DND-41 (cell line): ENCODE data around the gene PIEZO2.

Source experiments
- ATAC-seq: fragments of 200-7000 bp; cut with Tn5 transposase; 3 replicates; pipeline ENCODE4 v1.9.1; 2021; ENCODE audit warnings: low read depth; ENCODE audit not compliant: insufficient read depth
- DNase-seq: peaks from one replicate; pipeline ENCODE4 v3.0.0-alpha.2; 2020
- H2AFZ ChIP-seq: 2 replicates; pipeline ENCODE4 v1.6.0; 2012; ENCODE audit warnings: low read depth, low read length
- H3K27ac ChIP-seq: 2 replicates; pipeline ENCODE4 v1.5.1; 2012; ENCODE audit warnings: low read length, inconsistent platforms
- H3K27me3 ChIP-seq: fragments of 200-600 bp; sonication (generic); 2 replicates; pipeline ENCODE4 v1.6.0; 2012; ENCODE audit warnings: low read length, mild to moderate bottlenecking, inconsistent platforms; ENCODE audit not compliant: insufficient read depth, poor library complexity
- H3K36me3 ChIP-seq: 2 replicates; pipeline ENCODE4 v1.5.1; 2012; ENCODE audit warnings: low read length, inconsistent platforms; ENCODE audit not compliant: insufficient read depth
- H3K4me1 ChIP-seq: 2 replicates; pipeline ENCODE4 v1.5.1; 2012; ENCODE audit warnings: mild to moderate bottlenecking, low read length; ENCODE audit not compliant: insufficient read depth
- H3K4me2 ChIP-seq: 2 replicates; pipeline ENCODE4 v1.6.0; 2012; ENCODE audit warnings: mild to moderate bottlenecking, moderate library complexity, low read length, inconsistent platforms; ENCODE audit not compliant: insufficient read depth
- H3K4me3 ChIP-seq, 2 experiments: fragments of 200-600 bp in 1 of 2; shearing (Covaris generic) in 1 of 2; 2 replicates each; pipeline ENCODE4 v1.5.1; 2012 to 2016; ENCODE audit warnings: inconsistent platforms in 2 of 2, low read length in 2 of 2, mild to moderate bottlenecking in 2 of 2, low read depth in 1 of 2, moderate library complexity in 1 of 2
- H3K79me2 ChIP-seq: 2 replicates; pipeline ENCODE4 v1.6.0; 2012; ENCODE audit warnings: low read length, inconsistent platforms; ENCODE audit not compliant: insufficient read depth
- H3K9ac ChIP-seq: 2 replicates; pipeline ENCODE4 v1.6.0; 2012; ENCODE audit warnings: low read depth, mild to moderate bottlenecking, inconsistent platforms, low read length, moderate library complexity
- H3K9me3 ChIP-seq: 2 replicates; pipeline ENCODE4 v1.5.1; 2012; ENCODE audit warnings: low read length, moderate library complexity, mild to moderate bottlenecking, inconsistent platforms; ENCODE audit not compliant: insufficient read depth, severe bottlenecking
- H4K20me1 ChIP-seq: 2 replicates; pipeline ENCODE4 v1.6.0; 2012; ENCODE audit warnings: low read length; ENCODE audit not compliant: insufficient read depth
- EZH2 ChIP-seq: IDR thresholded peaks from 3 replicates; pipeline ENCODE4 v1.6.1; 2012; ENCODE audit warnings: borderline replicate concordance, low read depth, mild to moderate bottlenecking, moderate library complexity, low read length, inconsistent platforms; ENCODE audit not compliant: severe bottlenecking
- TF ChIP-seq, protein P1 (sequence below): IDR thresholded peaks from 2 replicates; pipeline ENCODE4 v1.5.1; 2012; ENCODE audit warnings: borderline replicate concordance, low read length, moderate library complexity, mild to moderate bottlenecking; ENCODE audit not compliant: poor library complexity, severe bottlenecking; ENCODE audit errors: extremely low read depth

Gene PIEZO2

DNA sequence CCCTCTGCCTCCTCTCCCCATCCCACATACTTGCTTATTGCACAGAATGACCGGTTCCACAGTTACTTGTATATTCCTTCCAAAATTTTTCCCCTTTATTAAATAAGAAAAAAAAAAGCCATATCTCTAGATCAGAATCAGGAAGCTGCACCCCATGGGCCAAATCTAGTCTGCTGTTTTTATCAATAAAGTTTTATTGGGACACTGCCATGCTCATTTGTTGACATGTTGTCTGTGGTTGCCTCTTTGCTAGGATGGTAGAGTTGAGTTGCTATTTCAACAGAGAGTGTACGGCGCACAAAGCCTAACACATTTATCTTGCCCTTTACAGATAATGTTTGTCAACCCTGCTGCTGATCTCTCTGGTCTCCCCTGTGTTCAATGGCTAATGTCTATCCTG is 15.8 kb upstream of the PIEZO2 start:
- Histone ChIP-seq H3K4me3 (no peak overlapping the region), H3K79me2 (no peaks in the 10 kb centered on the region), H3K36me3 (no peaks in the 10 kb centered on the region), H3K4me2 (no peak overlapping the region), H3K4me1 (no peaks in the 10 kb centered on the region), H3K9me3 (no peaks in the 10 kb centered on the region), H3K27me3 (no peaks in the 10 kb centered on the region), H3K27ac (no peak overlapping the region), H2AFZ (no peak overlapping the region), H4K20me1 (no peaks in the 10 kb centered on the region), H3K9ac (no peak overlapping the region)
- TF ChIP-seq, protein P1, sequence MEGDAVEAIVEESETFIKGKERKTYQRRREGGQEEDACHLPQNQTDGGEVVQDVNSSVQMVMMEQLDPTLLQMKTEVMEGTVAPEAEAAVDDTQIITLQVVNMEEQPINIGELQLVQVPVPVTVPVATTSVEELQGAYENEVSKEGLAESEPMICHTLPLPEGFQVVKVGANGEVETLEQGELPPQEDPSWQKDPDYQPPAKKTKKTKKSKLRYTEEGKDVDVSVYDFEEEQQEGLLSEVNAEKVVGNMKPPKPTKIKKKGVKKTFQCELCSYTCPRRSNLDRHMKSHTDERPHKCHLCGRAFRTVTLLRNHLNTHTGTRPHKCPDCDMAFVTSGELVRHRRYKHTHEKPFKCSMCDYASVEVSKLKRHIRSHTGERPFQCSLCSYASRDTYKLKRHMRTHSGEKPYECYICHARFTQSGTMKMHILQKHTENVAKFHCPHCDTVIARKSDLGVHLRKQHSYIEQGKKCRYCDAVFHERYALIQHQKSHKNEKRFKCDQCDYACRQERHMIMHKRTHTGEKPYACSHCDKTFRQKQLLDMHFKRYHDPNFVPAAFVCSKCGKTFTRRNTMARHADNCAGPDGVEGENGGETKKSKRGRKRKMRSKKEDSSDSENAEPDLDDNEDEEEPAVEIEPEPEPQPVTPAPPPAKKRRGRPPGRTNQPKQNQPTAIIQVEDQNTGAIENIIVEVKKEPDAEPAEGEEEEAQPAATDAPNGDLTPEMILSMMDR: no peak
- DNase-seq (no peak), ATAC-seq (no peak)

DNA sequence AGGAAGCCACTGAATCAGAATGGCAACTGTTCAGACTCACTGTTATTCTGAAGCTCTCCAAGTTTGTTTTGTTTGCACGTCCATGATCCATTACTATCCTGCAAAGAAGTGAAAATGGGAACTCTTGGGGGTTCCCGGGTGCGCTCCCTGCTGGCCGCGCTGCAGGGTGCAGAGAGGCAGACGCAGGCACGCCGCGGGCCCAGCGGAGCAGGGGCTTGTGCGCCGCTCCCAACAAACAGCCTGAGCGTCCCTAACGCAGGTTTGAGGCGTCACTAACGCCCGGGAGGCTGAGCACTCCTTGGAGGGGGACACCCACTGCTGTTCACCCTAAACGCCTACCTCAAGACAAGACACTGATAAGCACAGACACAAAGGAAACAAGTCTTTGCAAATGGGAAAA is 14.3 kb upstream of the PIEZO2 start:
- Histone ChIP-seq H3K27me3 (no peaks in the 10 kb centered on the region), H3K4me3 (no peak overlapping the region), H2AFZ (no peak overlapping the region), H3K79me2 (no peaks in the 10 kb centered on the region), H3K27ac (no peak overlapping the region), H3K4me2 (no peak overlapping the region), H3K4me1 (no peaks in the 10 kb centered on the region), H3K9ac (no peak overlapping the region), H3K9me3 (no peaks in the 10 kb centered on the region), H3K36me3 (no peaks in the 10 kb centered on the region), H4K20me1 (no peaks in the 10 kb centered on the region)
- ATAC-seq (no peak), DNase-seq (no peak)
- TF ChIP-seq, protein P1: no peak
- TF ChIP-seq EZH2: no peak

DNA sequence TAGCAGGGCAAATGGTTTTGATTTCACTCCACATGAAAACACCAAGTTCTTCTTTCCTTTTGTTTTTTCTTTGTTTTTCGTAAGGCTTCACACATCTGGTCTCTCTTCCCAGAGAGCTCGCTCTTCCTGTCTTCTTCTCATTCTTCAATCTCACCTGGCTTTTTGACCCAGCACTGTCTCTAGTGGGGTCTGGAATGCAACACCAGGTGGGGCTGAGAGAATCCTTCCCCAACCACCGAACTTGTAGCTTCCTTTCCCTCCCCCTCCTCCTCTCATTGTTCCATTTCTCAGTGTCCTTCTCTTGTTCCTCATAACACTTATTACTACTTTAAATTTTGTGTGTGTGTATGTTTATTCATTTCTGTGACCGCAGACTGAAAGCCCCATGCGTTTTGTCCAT is 13.5 kb upstream of the PIEZO2 start:
- no peaks in the 10 kb centered on the region for H4K20me1 ChIP-seq
- DNase-seq: no peak
- no peaks in the 10 kb centered on the region for H3K27me3 ChIP-seq
- H2AFZ ChIP-seq: no peak overlapping the region
- no peak for ATAC-seq
- no peak overlapping the region for H3K4me3 ChIP-seq
- H3K4me1 ChIP-seq: no peaks in the 10 kb centered on the region
- no peak overlapping the region for H3K27ac ChIP-seq
- no peaks in the 10 kb centered on the region for H3K9me3 ChIP-seq
- H3K36me3 ChIP-seq: no peaks in the 10 kb centered on the region
- no peak overlapping the region for H3K9ac ChIP-seq
- TF ChIP-seq EZH2: no peak
- TF ChIP-seq, protein P1: no peak
- H3K4me2 ChIP-seq: no peak overlapping the region
- no peaks in the 10 kb centered on the region for H3K79me2 ChIP-seq

DNA sequence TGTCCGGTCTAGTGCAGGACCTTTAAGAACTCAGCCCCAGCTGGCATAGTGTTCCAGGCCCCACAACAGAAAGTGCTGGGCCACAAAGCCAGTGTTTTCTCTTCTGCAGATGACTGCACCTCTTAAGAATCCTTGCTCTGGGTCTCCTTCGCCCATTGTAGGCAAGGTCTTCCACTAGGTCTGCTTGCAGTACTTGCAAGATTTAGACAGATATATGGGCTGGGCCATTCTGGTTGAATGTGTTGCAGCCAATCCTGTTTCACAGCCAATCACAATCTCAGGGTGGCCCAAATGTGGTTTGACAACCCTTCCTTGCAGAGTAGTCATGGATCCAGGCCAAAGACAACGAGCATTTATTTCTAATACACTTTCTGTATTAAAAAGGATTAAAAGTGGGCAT is 13.1 kb upstream of the PIEZO2 start:
- Histone ChIP-seq H4K20me1 (no peaks in the 10 kb centered on the region), H3K79me2 (no peaks in the 10 kb centered on the region), H3K27me3 (no peaks in the 10 kb centered on the region), H3K4me1 (no peaks in the 10 kb centered on the region), H3K4me3 (no peak overlapping the region), H3K9ac (no peak overlapping the region), H3K9me3 (no peaks in the 10 kb centered on the region), H3K36me3 (no peaks in the 10 kb centered on the region), H2AFZ (no peak overlapping the region), H3K27ac (no peak overlapping the region), H3K4me2 (no peak overlapping the region)
- DNase-seq (no peak), ATAC-seq (no peak)
- TF ChIP-seq, protein P1: no peak
- no peak for TF ChIP-seq EZH2
